GF-D8 (cell line): ENCODE data around the gene ABCA9.

ENCODE experiments used
- DNase-seq: peaks from one replicate; lab custom pipeline; 2025; lab: John Stamatoyannopoulos, UW

The ABCA9 gene

GRCh38 chr17:69067274-69068047, 6.7 kb upstream of the ABCA9 start:
- no peak for DNase-seq

- peak; percentile 80 for DNase-seq
These were observed 5.8 kb upstream of the ABCA9 start for GRCh38 chr17:69066482-69066881.

- no peak for DNase-seq
These were observed 4.4 kb upstream of the ABCA9 start for GRCh38 chr17:69065113-69065512.

- no peak for DNase-seq
These were observed 3.7 kb upstream of the ABCA9 start for GRCh38 chr17:69064476-69064875.

- DNase-seq = no peak
These were observed 3.3 kb upstream of the ABCA9 start for GRCh38 chr17:69064001-69064400.

GRCh38 chr17:69062860-69063581, 2.3 kb upstream of the ABCA9 start:
- DNase-seq = no peak

GRCh38 chr17:69061721-69062556, 1.2 kb upstream of the ABCA9 start:
- DNase-seq = no peak

GRCh38 chr17:69059458-69060175, 1.1 kb downstream of the ABCA9 start:
- no peak for DNase-seq

GRCh38 chr17:69058165-69058564, 2.6 kb downstream of the ABCA9 start:
- no peak for DNase-seq

GRCh38 chr17:69057280-69057679, 3.4 kb downstream of the ABCA9 start:
- no peak for DNase-seq

GRCh38 chr17:69056179-69056823, 4.4 kb downstream of the ABCA9 start:
- no peak for DNase-seq

- no peak for DNase-seq
These were observed 5.4 kb downstream of the ABCA9 start for GRCh38 chr17:69055334-69055733.

- DNase-seq = no peak
These were observed 9.5 kb downstream of the ABCA9 start for GRCh38 chr17:69050999-69051775.

GRCh38 chr17:69048634-69049033, 12.1 kb downstream of the ABCA9 start:
- DNase-seq = no peak

- DNase-seq = peak; percentile 94
These were observed 13.1 kb downstream of the ABCA9 start for GRCh38 chr17:69047368-69048263.

GRCh38 chr17:69046121-69046807, 14.5 kb downstream of the ABCA9 start:
- DNase-seq = no peak

GRCh38 chr17:69045646-69046045, 15.1 kb downstream of the ABCA9 start:
- no peak for DNase-seq

GRCh38 chr17:69044371-69044770, 16.4 kb downstream of the ABCA9 start:
- DNase-seq = no peak
